Measurements from ENCODE around the gene BCAS4.
"Not testable (repeated sequence)": the region's sequence is repeated elsewhere in the genome, so short reads cannot be mapped to it uniquely, and the experiment has no call there.

- TF ChIP-seq, protein P1, sequence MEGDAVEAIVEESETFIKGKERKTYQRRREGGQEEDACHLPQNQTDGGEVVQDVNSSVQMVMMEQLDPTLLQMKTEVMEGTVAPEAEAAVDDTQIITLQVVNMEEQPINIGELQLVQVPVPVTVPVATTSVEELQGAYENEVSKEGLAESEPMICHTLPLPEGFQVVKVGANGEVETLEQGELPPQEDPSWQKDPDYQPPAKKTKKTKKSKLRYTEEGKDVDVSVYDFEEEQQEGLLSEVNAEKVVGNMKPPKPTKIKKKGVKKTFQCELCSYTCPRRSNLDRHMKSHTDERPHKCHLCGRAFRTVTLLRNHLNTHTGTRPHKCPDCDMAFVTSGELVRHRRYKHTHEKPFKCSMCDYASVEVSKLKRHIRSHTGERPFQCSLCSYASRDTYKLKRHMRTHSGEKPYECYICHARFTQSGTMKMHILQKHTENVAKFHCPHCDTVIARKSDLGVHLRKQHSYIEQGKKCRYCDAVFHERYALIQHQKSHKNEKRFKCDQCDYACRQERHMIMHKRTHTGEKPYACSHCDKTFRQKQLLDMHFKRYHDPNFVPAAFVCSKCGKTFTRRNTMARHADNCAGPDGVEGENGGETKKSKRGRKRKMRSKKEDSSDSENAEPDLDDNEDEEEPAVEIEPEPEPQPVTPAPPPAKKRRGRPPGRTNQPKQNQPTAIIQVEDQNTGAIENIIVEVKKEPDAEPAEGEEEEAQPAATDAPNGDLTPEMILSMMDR (conservative IDR thresholded peaks at IDR 0.05), result not testable (repeated sequence)
- not testable (repeated sequence) for TF ChIP-seq EZH2 (IDR thresholded peaks at IDR 0.05; ENCODE audit: low read depth)
Observed at GRCh38 chr20:50778994-50779393, 15.9 kb upstream of the BCAS4 start.

Measured in PC-9 (cell line).